Hepatocyte (in vitro differentiated cells): ENCODE measurements around the gene COQ6.

Experiments
- EZH2 ChIP-seq: fragments of 200-600 bp; sonication (generic); IDR thresholded peaks from 2 replicates; pipeline ENCODE4 v1.6.1; 2016; ENCODE audit warnings: antibody characterized with exemption, mild to moderate bottlenecking, borderline replicate concordance
- TF ChIP-seq, protein P1 (sequence below): fragments of 200-600 bp; sonication (generic); IDR thresholded peaks from 2 replicates; pipeline ENCODE4 v1.5.1; 2016; ENCODE audit warnings: antibody characterized with exemption, mild to moderate bottlenecking; ENCODE audit not compliant: poor library complexity

DNA sequence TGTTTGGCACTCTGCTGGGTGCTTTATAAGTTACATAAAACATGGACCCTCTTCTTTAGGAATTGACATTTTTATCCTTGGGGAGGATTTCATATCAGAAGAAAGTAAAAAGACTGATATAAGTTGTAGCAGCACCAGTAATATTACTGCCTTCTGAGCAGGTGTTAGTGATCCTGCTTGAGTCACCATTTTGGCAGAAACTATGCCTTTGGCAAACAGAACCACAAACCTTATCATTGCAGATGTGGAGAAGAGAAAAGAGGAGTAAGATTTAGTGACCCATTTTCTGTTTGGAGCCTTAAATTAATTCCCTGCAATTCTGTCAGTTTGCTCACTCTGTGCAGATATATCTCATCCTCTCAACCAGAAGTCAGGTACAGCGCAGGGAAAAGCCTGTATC, 40.4 kb upstream of the COQ6 start:
- TF ChIP-seq, protein P1, sequence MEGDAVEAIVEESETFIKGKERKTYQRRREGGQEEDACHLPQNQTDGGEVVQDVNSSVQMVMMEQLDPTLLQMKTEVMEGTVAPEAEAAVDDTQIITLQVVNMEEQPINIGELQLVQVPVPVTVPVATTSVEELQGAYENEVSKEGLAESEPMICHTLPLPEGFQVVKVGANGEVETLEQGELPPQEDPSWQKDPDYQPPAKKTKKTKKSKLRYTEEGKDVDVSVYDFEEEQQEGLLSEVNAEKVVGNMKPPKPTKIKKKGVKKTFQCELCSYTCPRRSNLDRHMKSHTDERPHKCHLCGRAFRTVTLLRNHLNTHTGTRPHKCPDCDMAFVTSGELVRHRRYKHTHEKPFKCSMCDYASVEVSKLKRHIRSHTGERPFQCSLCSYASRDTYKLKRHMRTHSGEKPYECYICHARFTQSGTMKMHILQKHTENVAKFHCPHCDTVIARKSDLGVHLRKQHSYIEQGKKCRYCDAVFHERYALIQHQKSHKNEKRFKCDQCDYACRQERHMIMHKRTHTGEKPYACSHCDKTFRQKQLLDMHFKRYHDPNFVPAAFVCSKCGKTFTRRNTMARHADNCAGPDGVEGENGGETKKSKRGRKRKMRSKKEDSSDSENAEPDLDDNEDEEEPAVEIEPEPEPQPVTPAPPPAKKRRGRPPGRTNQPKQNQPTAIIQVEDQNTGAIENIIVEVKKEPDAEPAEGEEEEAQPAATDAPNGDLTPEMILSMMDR = no peak
- no peak for TF ChIP-seq EZH2
